Suppressor macrophage (primary cell): ENCODE data around the gene ALKBH6.
A peak's percentile ranks its signal among the peaks of the same experiment; 100 is the strongest.
"Not testable (repeated sequence)": the region's sequence is repeated elsewhere in the genome, so short reads cannot be mapped to it uniquely, and the experiment has no call there.

ENCODE experiments used
- DNase-seq, 4 experiments: peaks; one replicate each; pipeline ENCODE4 v3.0.0-alpha.2; 2020 to 2022

ALKBH6 gene

GRCh38 chr19:35992907-35993765, 20.9 kb downstream of the ALKBH6 start:
- peak in 3 of 4 experiments; percentile 17 to 22 (median 20) for DNase-seq

- DNase-seq, result no peak
Observed at GRCh38 chr19:35991731-35992450, 22.1 kb downstream of the ALKBH6 start.

- no peak for DNase-seq
Observed at GRCh38 chr19:35990771-35991730, 23.0 kb downstream of the ALKBH6 start.

GRCh38 chr19:35990156-35990555, 23.9 kb downstream of the ALKBH6 start:
- no peak for DNase-seq

DNA sequence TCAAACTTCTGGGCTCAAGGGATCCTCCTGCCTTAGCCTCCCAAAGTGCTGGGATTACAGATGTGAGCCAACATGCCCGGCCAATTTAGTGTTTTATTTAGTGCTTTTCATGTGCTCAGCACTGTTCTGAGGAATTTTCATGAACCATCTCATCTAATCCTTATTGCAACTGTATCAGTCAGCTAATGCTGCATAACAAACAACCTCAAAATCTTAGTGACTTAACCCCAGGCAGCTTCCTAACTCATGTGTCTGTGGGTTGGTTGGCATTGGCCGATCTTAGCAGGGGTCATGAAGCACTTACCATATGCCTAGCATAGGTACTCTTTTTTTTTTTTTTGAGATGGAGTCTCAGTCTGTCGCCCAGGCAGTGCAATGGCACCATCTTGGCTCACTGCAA, 25.2 kb downstream of the ALKBH6 start:
- no peak for DNase-seq

GRCh38 chr19:35987571-35987896, 26.5 kb downstream of the ALKBH6 start:
- no peak for DNase-seq

GRCh38 chr19:35986664-35987570, 27.1 kb downstream of the ALKBH6 start:
- peak; percentile 56 to 79 (median 69) for DNase-seq

DNA sequence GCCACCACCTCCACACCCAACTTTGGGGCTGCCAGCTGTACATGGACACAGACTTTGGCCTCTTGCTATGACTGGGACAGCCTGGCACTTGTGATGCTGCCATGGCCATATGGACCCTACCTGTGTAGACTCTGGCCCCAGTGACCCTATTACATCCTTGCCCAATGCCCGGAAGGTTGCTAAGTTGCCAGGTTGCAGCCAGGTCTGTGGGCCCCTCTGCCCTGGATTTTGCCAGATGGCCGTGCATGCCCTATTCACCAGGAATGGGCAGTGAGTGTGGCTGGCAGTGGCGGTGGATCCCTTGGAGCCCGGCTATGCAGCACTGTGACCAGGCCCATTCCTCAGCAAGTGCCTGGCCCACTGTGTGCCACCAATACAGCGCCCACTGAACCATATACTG, 27.9 kb downstream of the ALKBH6 start:
- no peak for DNase-seq

GRCh38 chr19:35983177-35983576, 30.8 kb downstream of the ALKBH6 start:
- DNase-seq, result no peak

GRCh38 chr19:35980997-35981396, 33.0 kb downstream of the ALKBH6 start:
- not testable (repeated sequence) for DNase-seq

GRCh38 chr19:35978832-35979365, 35.1 kb downstream of the ALKBH6 start:
- no peak for DNase-seq

DNA sequence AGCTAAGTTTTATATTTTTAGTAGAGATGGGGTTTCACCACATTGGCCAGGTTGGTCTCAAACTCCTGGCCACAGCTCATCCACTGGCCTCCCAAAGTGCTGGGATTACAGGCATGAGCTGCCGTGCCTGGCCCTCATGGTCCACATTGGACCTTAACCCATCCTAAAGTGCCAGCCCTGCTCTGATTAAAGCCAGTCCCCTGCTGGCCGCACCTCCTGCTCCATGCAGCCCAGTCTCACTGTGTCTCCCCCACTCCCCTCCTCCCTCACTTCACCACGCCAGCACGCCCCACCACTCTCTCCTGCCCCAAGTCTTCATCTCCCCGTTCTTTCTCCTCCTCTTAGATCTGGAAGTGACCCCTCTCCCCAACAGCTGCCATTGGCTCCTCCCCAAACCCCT, 35.7 kb downstream of the ALKBH6 start:
- no peak for DNase-seq

DNA sequence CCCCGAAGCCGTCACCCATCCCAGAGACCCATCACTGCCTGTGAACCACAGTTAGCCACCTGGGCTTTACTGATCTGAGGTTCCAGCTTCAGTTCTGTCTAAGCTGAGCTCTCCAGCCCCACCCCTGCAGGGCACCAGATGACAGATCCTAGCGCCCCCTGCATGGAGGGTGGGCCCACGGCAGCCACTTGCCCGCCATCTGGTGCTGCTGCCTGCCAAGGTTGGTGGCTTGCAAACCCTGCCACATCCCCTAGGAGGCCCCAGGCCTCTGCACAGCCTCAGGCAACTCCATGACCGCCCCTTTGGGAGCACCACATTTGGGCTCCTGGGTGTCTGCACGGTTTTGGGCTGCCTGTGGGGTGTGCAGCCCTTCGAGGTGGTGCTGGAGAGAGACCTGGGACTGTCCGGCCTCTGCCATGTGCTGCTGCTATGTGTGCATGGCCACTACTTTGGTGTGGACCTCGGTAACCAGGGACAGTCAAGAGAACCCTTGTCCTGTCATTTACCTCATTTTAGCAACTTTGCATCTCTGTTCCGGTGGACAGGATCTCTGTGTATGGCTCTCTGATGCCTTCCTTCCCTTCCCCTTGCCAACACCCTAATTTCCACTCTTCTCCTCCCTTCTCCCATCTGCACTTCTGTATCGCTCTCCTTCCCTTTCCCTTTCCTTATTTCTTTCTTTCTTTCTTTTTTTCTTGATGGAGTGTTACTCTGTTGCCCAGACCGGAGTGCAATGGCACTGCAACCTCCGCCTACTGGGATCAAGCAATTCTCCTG, 36.4 kb downstream of the ALKBH6 start:
- DNase-seq, result peak in 3 of 4 experiments; percentile 22 to 41 (median 25)

DNA sequence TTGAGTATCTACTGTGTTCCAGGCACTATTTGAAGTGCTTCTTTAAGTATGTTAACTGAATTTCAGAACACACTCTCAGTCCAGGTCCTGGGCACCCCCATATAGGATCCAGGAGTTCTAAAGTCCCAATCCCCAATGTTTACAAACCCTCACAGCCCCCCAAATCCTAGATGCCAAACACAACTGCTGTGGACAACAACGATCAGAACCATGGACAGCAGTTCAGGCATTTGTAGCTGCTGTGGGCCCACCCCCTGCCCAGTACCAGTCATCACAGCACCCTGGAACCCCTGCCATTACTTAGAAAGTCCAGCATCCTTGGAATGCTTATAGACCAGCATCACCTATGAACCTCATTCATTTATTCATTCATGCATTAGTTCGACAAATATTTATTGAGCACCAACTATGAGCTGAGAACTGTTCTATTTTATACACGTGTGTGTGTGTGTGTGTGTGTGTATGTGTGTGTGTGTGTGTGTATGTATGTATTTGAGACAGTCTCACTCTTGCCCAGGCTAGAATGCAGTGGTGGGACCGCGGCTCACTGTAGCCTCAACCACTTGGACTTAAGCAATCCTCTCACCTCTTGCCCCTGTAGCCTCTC, 38.3 kb downstream of the ALKBH6 start:
- peak in 2 of 4 experiments; percentile 33 to 49 for DNase-seq

- DNase-seq, result peak; percentile 49 to 69 (median 60)
Observed at GRCh38 chr19:35973487-35973886, 40.5 kb downstream of the ALKBH6 start.

GRCh38 chr19:35966771-35967170, 47.2 kb downstream of the ALKBH6 start:
- DNase-seq, result no peak

DNA sequence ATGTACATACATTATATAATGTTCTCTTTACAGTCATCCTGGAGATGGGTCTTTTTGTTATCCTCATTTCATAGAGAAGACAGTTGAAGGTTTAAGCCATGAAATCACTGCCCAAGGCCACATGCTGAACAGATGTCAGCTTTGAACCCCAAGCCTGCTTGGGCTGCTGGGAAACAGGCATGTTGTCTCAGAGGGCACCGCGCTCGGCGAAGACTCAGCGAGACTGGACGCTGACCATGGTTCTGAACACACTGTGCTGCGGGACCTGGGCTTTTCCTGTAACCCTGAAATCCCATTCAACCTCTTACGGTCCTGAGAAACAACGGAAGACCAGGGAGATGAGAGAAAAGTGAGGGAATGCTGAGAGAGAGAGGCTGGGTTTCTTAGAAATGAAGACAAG, 50.5 kb downstream of the ALKBH6 start:
- peak; percentile 58 to 78 (median 69) for DNase-seq

DNA sequence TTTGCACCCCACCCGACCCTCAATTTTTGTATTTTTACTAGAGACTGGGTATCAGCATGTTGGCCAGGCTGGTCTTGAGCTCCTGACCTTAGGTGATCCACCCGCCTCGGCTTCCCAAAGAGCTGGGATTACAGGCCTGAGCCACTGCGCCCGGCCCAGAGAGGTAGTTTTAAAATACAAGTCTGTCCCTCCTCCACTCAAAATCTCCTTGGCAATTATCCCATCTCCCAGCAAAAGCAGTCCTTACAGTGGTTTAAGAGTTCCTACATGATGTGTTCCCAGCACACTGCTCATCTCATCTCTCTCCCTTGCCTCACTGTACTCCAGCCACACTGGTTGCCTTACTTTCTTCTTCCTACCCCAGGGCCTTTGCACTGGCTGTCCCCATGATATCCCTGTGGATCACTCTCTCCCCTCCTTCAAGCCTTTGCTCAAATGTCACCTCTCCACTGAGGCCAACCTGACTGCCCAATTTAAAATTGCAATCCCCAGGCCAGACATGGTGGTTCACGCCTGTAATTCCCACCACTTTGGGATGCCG, 53.5 kb downstream of the ALKBH6 start:
- no peak for DNase-seq

GRCh38 chr19:35959968-35960320, 54.1 kb downstream of the ALKBH6 start:
- no peak for DNase-seq
